Measurements from ENCODE around the gene ASB10. TPM values are rescaled to one million over a fixed set of nuclear protein-coding genes. Genes with fewer than 3 reads are reported as not detected.

The ASB10 gene
- total and polyA plus RNA-seq, 4 donors: not detected

GRCh38 chr7:151201751-151202150 lies 14.7 kb upstream of the ASB10 start:
- Histone ChIP-seq H3K36me3 (ENCODE audit: control insufficient read depth in 4 of 4, insufficient read depth in 3 of 4, low read depth in 1 of 4, low read length in 3 of 4) (no peaks in the 10 kb centered on the region), H3K27ac (ENCODE audit: low read depth in 1 of 2, low read length in 2 of 2) (no peak overlapping the region), H3K9me3 (ENCODE audit: control insufficient read depth in 4 of 4, low read length in 3 of 4) (no peaks in the 10 kb centered on the region), H3K9ac (ENCODE audit: low read depth in 1 of 2, low read length in 2 of 2) (no peak overlapping the region), H3K27me3 (ENCODE audit: control insufficient read depth in 4 of 4, insufficient read depth in 4 of 4, low read length in 3 of 4) (peaks cover 0 to 10% (median 0%) of the 10 kb centered on the region in 4 donors), H3K4me1 (ENCODE audit: control insufficient read depth in 4 of 4, insufficient read depth in 4 of 4, low read length in 3 of 4) (no peaks in the 10 kb centered on the region), H3K4me3 (ENCODE audit: low read depth in 1 of 3, low read length in 3 of 3) (no peak overlapping the region)
- 82% methylated on average over 4 of the region's 4 CpGs for WGBS
- no peak for DNase-seq (ENCODE audit: low spot score)
- TF ChIP-seq MAX (IDR thresholded peaks at IDR 0.05) (no peak), TAF1 (conservative IDR thresholded peaks at IDR 0.05) (no peak)

GRCh38 chr7:151201344-151201743 lies 14.3 kb upstream of the ASB10 start:
- H3K27me3 ChIP-seq (ENCODE audit: control insufficient read depth in 4 of 4, insufficient read depth in 4 of 4, low read length in 3 of 4): peaks cover 0 to 7% (median 0%) of the 10 kb centered on the region in 4 donors

GRCh38 chr7:151198945-151199848 lies 12.1 kb upstream of the ASB10 start:
- DNase-seq (ENCODE audit: low spot score): no peak
- peaks cover 0 to 13% (median under 1%) of the 10 kb centered on the region in 4 donors for H3K27me3 ChIP-seq (ENCODE audit: control insufficient read depth in 4 of 4, insufficient read depth in 4 of 4, low read length in 3 of 4)
- TF ChIP-seq ZBTB33 (IDR thresholded peaks at IDR 0.05) (no peak), GABPA (IDR thresholded peaks at IDR 0.05 in 1 of 2, conservative IDR thresholded peaks at IDR 0.05 in 1 of 2) (no peak), HNF4G (IDR thresholded peaks at IDR 0.05) (no peak), JUND (IDR thresholded peaks at IDR 0.05) (no peak), ATF3 (IDR thresholded peaks at IDR 0.05) (no peak), FOXA1 (IDR thresholded peaks at IDR 0.05) (no peak), HNF4A (conservative IDR thresholded peaks at IDR 0.05) (no peak), MAX (IDR thresholded peaks at IDR 0.05) (no peak), RAD21 (IDR thresholded peaks at IDR 0.05) (no peak), SP1 (IDR thresholded peaks at IDR 0.05) (no peak), YY1 (IDR thresholded peaks at IDR 0.05) (no peak), CTCF (IDR thresholded peaks at IDR 0.05; ENCODE audit: low read depth, low read length, missing input control) (no peak)

More at GRCh38 chr7:151201344-151201743, 14.3 kb upstream of the ASB10 start:
- no peak overlapping the region for H3K27ac ChIP-seq (ENCODE audit: low read depth in 1 of 2, low read length in 2 of 2)
- no peak overlapping the region for H3K9ac ChIP-seq (ENCODE audit: low read depth in 1 of 2, low read length in 2 of 2)
- H3K9me3 ChIP-seq (ENCODE audit: control insufficient read depth in 4 of 4, low read length in 3 of 4): no peaks in the 10 kb centered on the region
- no peak for DNase-seq (ENCODE audit: low spot score)
- H3K4me1 ChIP-seq (ENCODE audit: control insufficient read depth in 4 of 4, insufficient read depth in 4 of 4, low read length in 3 of 4): no peaks in the 10 kb centered on the region
- TF ChIP-seq REST (IDR thresholded peaks at IDR 0.05): no peak
- TF ChIP-seq FOXA2 (IDR thresholded peaks at IDR 0.05): no peak
- no peak overlapping the region for H3K4me3 ChIP-seq (ENCODE audit: low read depth in 1 of 3, low read length in 3 of 3)
- WGBS: 83% methylated on average over 3 of the region's 3 CpGs
- no peaks in the 10 kb centered on the region for H3K36me3 ChIP-seq (ENCODE audit: control insufficient read depth in 4 of 4, insufficient read depth in 3 of 4, low read depth in 1 of 4, low read length in 3 of 4)

More at GRCh38 chr7:151198945-151199848, 12.1 kb upstream of the ASB10 start:
- H3K36me3 ChIP-seq (ENCODE audit: control insufficient read depth in 4 of 4, insufficient read depth in 3 of 4, low read depth in 1 of 4, low read length in 3 of 4): no peaks in the 10 kb centered on the region
- WGBS: 64% methylated on average over 30 of the region's 30 CpGs
- no peaks in the 10 kb centered on the region for H3K9me3 ChIP-seq (ENCODE audit: control insufficient read depth in 4 of 4, low read length in 3 of 4)
- no peak overlapping the region for H3K4me3 ChIP-seq (ENCODE audit: low read depth in 1 of 3, low read length in 3 of 3)
- H3K9ac ChIP-seq (ENCODE audit: low read depth in 1 of 2, low read length in 2 of 2): no peak overlapping the region
- no peaks in the 10 kb centered on the region for H3K4me1 ChIP-seq (ENCODE audit: control insufficient read depth in 4 of 4, insufficient read depth in 4 of 4, low read length in 3 of 4)
- no peak overlapping the region for H3K27ac ChIP-seq (ENCODE audit: low read depth in 1 of 2, low read length in 2 of 2)

Measured in liver (tissue), 9 donors.